ENCODE results near the gene LRRC4B.

DNA sequence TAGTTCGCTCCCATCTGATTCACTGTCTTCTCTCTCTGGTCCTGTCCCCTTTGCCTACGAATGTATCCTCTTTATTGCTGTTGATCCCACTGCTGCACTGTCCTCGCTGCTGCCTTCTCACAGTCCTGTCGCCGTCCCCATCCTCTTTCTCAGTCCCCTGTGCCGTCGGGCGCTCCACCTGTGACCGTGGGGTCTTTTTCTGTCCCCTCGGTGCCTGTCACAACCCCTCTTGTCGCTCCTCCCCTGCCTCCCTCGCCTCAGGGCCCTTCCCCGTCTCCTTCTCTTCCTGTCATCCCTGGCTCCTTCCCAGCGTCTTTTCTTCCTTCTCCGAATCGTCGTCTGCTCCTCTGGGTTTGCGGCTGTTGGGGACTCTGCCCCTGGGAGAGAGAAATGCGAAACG is 39.2 kb upstream of the LRRC4B start:
- TF ChIP-seq, protein P1, sequence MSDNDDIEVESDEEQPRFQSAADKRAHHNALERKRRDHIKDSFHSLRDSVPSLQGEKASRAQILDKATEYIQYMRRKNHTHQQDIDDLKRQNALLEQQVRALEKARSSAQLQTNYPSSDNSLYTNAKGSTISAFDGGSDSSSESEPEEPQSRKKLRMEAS (IDR thresholded peaks at IDR 0.05): no peak
- no peak for TF ChIP-seq YY1 (IDR thresholded peaks at IDR 0.05; ENCODE audit: low read depth)
- TF ChIP-seq, protein P2, sequence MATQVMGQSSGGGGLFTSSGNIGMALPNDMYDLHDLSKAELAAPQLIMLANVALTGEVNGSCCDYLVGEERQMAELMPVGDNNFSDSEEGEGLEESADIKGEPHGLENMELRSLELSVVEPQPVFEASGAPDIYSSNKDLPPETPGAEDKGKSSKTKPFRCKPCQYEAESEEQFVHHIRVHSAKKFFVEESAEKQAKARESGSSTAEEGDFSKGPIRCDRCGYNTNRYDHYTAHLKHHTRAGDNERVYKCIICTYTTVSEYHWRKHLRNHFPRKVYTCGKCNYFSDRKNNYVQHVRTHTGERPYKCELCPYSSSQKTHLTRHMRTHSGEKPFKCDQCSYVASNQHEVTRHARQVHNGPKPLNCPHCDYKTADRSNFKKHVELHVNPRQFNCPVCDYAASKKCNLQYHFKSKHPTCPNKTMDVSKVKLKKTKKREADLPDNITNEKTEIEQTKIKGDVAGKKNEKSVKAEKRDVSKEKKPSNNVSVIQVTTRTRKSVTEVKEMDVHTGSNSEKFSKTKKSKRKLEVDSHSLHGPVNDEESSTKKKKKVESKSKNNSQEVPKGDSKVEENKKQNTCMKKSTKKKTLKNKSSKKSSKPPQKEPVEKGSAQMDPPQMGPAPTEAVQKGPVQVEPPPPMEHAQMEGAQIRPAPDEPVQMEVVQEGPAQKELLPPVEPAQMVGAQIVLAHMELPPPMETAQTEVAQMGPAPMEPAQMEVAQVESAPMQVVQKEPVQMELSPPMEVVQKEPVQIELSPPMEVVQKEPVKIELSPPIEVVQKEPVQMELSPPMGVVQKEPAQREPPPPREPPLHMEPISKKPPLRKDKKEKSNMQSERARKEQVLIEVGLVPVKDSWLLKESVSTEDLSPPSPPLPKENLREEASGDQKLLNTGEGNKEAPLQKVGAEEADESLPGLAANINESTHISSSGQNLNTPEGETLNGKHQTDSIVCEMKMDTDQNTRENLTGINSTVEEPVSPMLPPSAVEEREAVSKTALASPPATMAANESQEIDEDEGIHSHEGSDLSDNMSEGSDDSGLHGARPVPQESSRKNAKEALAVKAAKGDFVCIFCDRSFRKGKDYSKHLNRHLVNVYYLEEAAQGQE (IDR thresholded peaks at IDR 0.05; ENCODE audit: low read depth): no peak
- no peak for TF ChIP-seq TCF12 (IDR thresholded peaks at IDR 0.05; ENCODE audit: low read depth)
- no peak for TF ChIP-seq CEBPB (IDR thresholded peaks at IDR 0.05)
- TF ChIP-seq RAD21 (IDR thresholded peaks at IDR 0.05; ENCODE audit: low read depth): no peak
- TF ChIP-seq EP300 (IDR thresholded peaks at IDR 0.05; ENCODE audit: borderline replicate concordance): no peak
- TF ChIP-seq FOXM1 (IDR thresholded peaks at IDR 0.05; ENCODE audit: borderline replicate concordance, low read depth): no peak
